Liver (tissue), 9 donors: ENCODE measurements around the gene RARB. TPM values are rescaled to one million over a fixed set of nuclear protein-coding genes. Genes with fewer than 3 reads are reported as not detected.

Experiments
- DNase-seq: peaks from one replicate; pipeline ENCODE4 v3.0.0-alpha.2; 2017; ENCODE audit warnings: low spot score
- H3K27ac ChIP-seq, 2 donors: one replicate each; pipeline ENCODE4 v1.7.0; 2013; ENCODE audit warnings: inconsistent platforms in 2 of 2, low read length in 2 of 2, control low read depth in 1 of 2, low read depth in 1 of 2, mild to moderate bottlenecking in 1 of 2
- H3K27me3 ChIP-seq, 4 donors: one replicate each; pipeline versions ENCODE4 v1.6.1 to v1.7.0; 2013; ENCODE audit warnings: low read length in 3 of 4, inconsistent platforms in 1 of 4, mild to moderate bottlenecking in 1 of 4, moderate library complexity in 1 of 4; ENCODE audit not compliant: control insufficient read depth in 4 of 4, insufficient read depth in 4 of 4
- H3K36me3 ChIP-seq, 4 donors: one replicate each; pipeline versions ENCODE4 v1.6.1 to v1.7.0; 2013; ENCODE audit warnings: low read length in 3 of 4, mild to moderate bottlenecking in 3 of 4, low read depth in 1 of 4, moderate library complexity in 1 of 4; ENCODE audit not compliant: control insufficient read depth in 4 of 4, insufficient read depth in 3 of 4
- H3K4me1 ChIP-seq, 4 donors: one replicate each; pipeline versions ENCODE4 v1.6.1 to v1.7.0; 2013; ENCODE audit warnings: low read length in 3 of 4, mild to moderate bottlenecking in 3 of 4, moderate library complexity in 1 of 4; ENCODE audit not compliant: control insufficient read depth in 4 of 4, insufficient read depth in 4 of 4
- H3K4me3 ChIP-seq, 3 donors: one replicate each; pipeline versions ENCODE4 v1.6.1 to v1.7.0; 2013; ENCODE audit warnings: low read length in 3 of 3, control low read depth in 1 of 3, low read depth in 1 of 3, mild to moderate bottlenecking in 1 of 3
- H3K9ac ChIP-seq, 2 donors: one replicate each; pipeline ENCODE4 v1.7.0; 2013; ENCODE audit warnings: low read length in 2 of 2, mild to moderate bottlenecking in 2 of 2, moderate library complexity in 2 of 2, control low read depth in 1 of 2, low read depth in 1 of 2
- H3K9me3 ChIP-seq, 4 donors: one replicate each; pipeline versions ENCODE4 v1.6.1 to v1.7.0; 2013; ENCODE audit warnings: low read length in 3 of 4; ENCODE audit not compliant: control insufficient read depth in 4 of 4
- EGR1 ChIP-seq, 2 donors: IDR thresholded peaks; 2 replicates each; pipeline ENCODE4 v1.6.1; 2016 to 2018; ENCODE audit warnings: antibody characterized with exemption in 2 of 2, low read depth in 2 of 2
- FOXA1 ChIP-seq: IDR thresholded peaks from 2 replicates; pipeline ENCODE4 v1.6.1; 2016; ENCODE audit warnings: antibody characterized with exemption
- FOXA2 ChIP-seq: IDR thresholded peaks from 2 replicates; pipeline ENCODE4 v1.6.1; 2016; ENCODE audit warnings: antibody characterized with exemption
- GABPA ChIP-seq, 2 donors: IDR thresholded peaks in 1 of 2; conservative IDR thresholded peaks in 1 of 2; 2 replicates each; pipeline ENCODE4 v1.6.1; 2016; ENCODE audit warnings: antibody characterized with exemption in 2 of 2, mild to moderate bottlenecking in 1 of 2, moderate library complexity in 1 of 2
- HNF4A ChIP-seq, 2 donors: conservative IDR thresholded peaks; 2 replicates each; pipeline ENCODE4 v1.6.1; 2016; ENCODE audit warnings: antibody characterized with exemption in 2 of 2, mild to moderate bottlenecking in 2 of 2
- HNF4G ChIP-seq: IDR thresholded peaks from 2 replicates; pipeline ENCODE4 v1.6.1; 2016; ENCODE audit warnings: antibody characterized with exemption
- JUND ChIP-seq, 2 donors: IDR thresholded peaks; 2 replicates each; pipeline ENCODE4 v1.6.1; 2016; ENCODE audit warnings: antibody characterized with exemption in 2 of 2
- MAX ChIP-seq: IDR thresholded peaks from 2 replicates; pipeline ENCODE4 v1.6.1; 2016; ENCODE audit warnings: antibody characterized with exemption
- NR2F2 ChIP-seq: IDR thresholded peaks from 2 replicates; pipeline ENCODE4 v1.6.1; 2016; ENCODE audit warnings: antibody characterized with exemption
- RAD21 ChIP-seq, 2 donors: IDR thresholded peaks; 2 replicates each; pipeline ENCODE4 v1.6.1; 2016; ENCODE audit warnings: antibody characterized with exemption in 2 of 2, mild to moderate bottlenecking in 2 of 2
- RXRA ChIP-seq, 2 donors: IDR thresholded peaks; 2 replicates each; pipeline ENCODE4 v1.6.1; 2017 to 2018; ENCODE audit warnings: antibody characterized with exemption in 2 of 2, mild to moderate bottlenecking in 1 of 2
- SP1 ChIP-seq: IDR thresholded peaks from 2 replicates; pipeline ENCODE4 v1.6.1; 2018; ENCODE audit warnings: antibody characterized with exemption, mild to moderate bottlenecking
- TAF1 ChIP-seq: conservative IDR thresholded peaks from 2 replicates; pipeline ENCODE4 v1.6.1; 2016; ENCODE audit warnings: antibody characterized with exemption, mild to moderate bottlenecking
- YY1 ChIP-seq: IDR thresholded peaks from 2 replicates; pipeline ENCODE4 v1.6.1; 2016; ENCODE audit warnings: antibody characterized with exemption, mild to moderate bottlenecking
- WGBS: extraction: QIAGEN DNeasy Blood & Tissue Kit; methylation state at CpG from one replicate; pipeline ENCODE4 v1.1.7; 2013; 5-methylcytosine and 5-hydroxymethylcytosine counted together
- polyA plus RNA-seq, 2 donors: library from polyadenylated mRNA; stranded (reverse) in 1 of 2; unstranded in 1 of 2; fragments of 200-250 nt in 1 of 2; fragments of >200 nt in 1 of 2; fragmentation: Nextera tagmentation in 1 of 2; extraction: Ambion mirVana in 1 of 2; gene quantifications; one replicate each; pipeline versions ENCODE4 v1.2.1 to v1.2.3, GENCODE V29; 2013 to 2015
- total RNA-seq, 2 donors: library from RNA; depleted of rRNA; stranded (reverse); fragments of >200 nt; gene quantifications; one replicate each; pipeline ENCODE4 v1.2.3, GENCODE V29; 2014
- TF ChIP-seq, protein P1 (sequence below): IDR thresholded peaks from 2 replicates; pipeline ENCODE4 v1.6.1; 2016; ENCODE audit warnings: antibody characterized with exemption
- TF ChIP-seq, protein P2 (sequence below): fragments of 150-350 bp; IDR thresholded peaks from 2 replicates; pipeline ENCODE4 v1.5.1; 2017; ENCODE audit warnings: improper control_type of control experiment, low read depth, low read length; ENCODE audit not compliant: missing input control
- TF ChIP-seq, protein P3 (sequence below): IDR thresholded peaks from 2 replicates; pipeline ENCODE4 v1.6.1; 2016; ENCODE audit warnings: antibody characterized with exemption, mild to moderate bottlenecking
- TF ChIP-seq, protein P4 (sequence below): IDR thresholded peaks from 2 replicates; pipeline ENCODE4 v1.6.1; 2016; ENCODE audit warnings: antibody characterized with exemption
- donor health status: healthy.
- donor health status: healthy.
- donor health status: healthy.
- donor health status: healthy.
- donor health status: healthy.

Gene RARB
- total and polyA plus RNA-seq, 4 donors = 2.1 to 3.3 (median 2.3) TPM

DNA sequence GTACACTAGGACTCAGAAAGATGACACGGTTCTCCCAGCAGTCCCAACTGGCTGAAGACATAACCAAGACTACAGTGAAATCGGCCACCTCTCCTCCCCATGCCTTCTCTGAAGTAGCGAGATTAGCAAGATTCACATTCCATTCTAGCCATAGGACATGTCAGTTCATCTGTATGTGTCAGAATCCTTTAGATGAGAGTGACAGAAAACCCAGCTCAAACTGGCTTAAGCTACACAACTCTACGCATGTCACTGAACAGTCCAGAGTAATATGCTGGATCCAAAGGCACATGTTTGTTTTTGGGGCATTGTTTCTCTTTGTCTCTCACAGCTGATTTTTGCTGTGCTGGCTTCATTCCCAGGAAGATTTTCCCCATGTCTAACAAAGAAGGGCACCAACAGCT is 75.8 kb downstream of the RARB start:
- 87% methylated on average over 4 of the region's 4 CpGs for WGBS
- Histone ChIP-seq H3K27me3 (no peaks in the 10 kb centered on the region), H3K36me3 (peaks cover 0 to 6% (median 0%) of the 10 kb centered on the region in 4 donors), H3K27ac (no peak overlapping the region), H3K9ac (no peak overlapping the region), H3K4me3 (no peak overlapping the region), H3K9me3 (no peaks in the 10 kb centered on the region), H3K4me1 (no peaks in the 10 kb centered on the region)
- no peak for TF ChIP-seq JUND (IDR thresholded peaks at IDR 0.05)
- no peak for TF ChIP-seq HNF4G
- TF ChIP-seq MAX = no peak
- no peak for TF ChIP-seq HNF4A (conservative IDR thresholded peaks at IDR 0.05)
- no peak for TF ChIP-seq TAF1
- TF ChIP-seq, protein P1, sequence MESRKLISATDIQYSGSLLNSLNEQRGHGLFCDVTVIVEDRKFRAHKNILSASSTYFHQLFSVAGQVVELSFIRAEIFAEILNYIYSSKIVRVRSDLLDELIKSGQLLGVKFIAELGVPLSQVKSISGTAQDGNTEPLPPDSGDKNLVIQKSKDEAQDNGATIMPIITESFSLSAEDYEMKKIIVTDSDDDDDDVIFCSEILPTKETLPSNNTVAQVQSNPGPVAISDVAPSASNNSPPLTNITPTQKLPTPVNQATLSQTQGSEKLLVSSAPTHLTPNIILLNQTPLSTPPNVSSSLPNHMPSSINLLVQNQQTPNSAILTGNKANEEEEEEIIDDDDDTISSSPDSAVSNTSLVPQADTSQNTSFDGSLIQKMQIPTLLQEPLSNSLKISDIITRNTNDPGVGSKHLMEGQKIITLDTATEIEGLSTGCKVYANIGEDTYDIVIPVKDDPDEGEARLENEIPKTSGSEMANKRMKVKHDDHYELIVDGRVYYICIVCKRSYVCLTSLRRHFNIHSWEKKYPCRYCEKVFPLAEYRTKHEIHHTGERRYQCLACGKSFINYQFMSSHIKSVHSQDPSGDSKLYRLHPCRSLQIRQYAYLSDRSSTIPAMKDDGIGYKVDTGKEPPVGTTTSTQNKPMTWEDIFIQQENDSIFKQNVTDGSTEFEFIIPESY = no peak
- TF ChIP-seq, protein P2, sequence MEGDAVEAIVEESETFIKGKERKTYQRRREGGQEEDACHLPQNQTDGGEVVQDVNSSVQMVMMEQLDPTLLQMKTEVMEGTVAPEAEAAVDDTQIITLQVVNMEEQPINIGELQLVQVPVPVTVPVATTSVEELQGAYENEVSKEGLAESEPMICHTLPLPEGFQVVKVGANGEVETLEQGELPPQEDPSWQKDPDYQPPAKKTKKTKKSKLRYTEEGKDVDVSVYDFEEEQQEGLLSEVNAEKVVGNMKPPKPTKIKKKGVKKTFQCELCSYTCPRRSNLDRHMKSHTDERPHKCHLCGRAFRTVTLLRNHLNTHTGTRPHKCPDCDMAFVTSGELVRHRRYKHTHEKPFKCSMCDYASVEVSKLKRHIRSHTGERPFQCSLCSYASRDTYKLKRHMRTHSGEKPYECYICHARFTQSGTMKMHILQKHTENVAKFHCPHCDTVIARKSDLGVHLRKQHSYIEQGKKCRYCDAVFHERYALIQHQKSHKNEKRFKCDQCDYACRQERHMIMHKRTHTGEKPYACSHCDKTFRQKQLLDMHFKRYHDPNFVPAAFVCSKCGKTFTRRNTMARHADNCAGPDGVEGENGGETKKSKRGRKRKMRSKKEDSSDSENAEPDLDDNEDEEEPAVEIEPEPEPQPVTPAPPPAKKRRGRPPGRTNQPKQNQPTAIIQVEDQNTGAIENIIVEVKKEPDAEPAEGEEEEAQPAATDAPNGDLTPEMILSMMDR = no peak
- no peak for TF ChIP-seq NR2F2
- TF ChIP-seq RAD21 (IDR thresholded peaks at IDR 0.05) = no peak
- TF ChIP-seq, protein P3, sequence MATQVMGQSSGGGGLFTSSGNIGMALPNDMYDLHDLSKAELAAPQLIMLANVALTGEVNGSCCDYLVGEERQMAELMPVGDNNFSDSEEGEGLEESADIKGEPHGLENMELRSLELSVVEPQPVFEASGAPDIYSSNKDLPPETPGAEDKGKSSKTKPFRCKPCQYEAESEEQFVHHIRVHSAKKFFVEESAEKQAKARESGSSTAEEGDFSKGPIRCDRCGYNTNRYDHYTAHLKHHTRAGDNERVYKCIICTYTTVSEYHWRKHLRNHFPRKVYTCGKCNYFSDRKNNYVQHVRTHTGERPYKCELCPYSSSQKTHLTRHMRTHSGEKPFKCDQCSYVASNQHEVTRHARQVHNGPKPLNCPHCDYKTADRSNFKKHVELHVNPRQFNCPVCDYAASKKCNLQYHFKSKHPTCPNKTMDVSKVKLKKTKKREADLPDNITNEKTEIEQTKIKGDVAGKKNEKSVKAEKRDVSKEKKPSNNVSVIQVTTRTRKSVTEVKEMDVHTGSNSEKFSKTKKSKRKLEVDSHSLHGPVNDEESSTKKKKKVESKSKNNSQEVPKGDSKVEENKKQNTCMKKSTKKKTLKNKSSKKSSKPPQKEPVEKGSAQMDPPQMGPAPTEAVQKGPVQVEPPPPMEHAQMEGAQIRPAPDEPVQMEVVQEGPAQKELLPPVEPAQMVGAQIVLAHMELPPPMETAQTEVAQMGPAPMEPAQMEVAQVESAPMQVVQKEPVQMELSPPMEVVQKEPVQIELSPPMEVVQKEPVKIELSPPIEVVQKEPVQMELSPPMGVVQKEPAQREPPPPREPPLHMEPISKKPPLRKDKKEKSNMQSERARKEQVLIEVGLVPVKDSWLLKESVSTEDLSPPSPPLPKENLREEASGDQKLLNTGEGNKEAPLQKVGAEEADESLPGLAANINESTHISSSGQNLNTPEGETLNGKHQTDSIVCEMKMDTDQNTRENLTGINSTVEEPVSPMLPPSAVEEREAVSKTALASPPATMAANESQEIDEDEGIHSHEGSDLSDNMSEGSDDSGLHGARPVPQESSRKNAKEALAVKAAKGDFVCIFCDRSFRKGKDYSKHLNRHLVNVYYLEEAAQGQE = no peak
- no peak for TF ChIP-seq YY1
- no peak for TF ChIP-seq FOXA2
- TF ChIP-seq, protein P4, sequence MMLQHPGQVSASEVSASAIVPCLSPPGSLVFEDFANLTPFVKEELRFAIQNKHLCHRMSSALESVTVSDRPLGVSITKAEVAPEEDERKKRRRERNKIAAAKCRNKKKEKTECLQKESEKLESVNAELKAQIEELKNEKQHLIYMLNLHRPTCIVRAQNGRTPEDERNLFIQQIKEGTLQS = no peak
- TF ChIP-seq SP1 = no peak
- TF ChIP-seq EGR1 (IDR thresholded peaks at IDR 0.05; ENCODE audit: low read depth in 2 of 2) = no peak
- no peak for TF ChIP-seq RXRA (IDR thresholded peaks at IDR 0.05)
- no peak for TF ChIP-seq FOXA1
- no peak for TF ChIP-seq GABPA (IDR thresholded peaks at IDR 0.05 in 1 of 2, conservative IDR thresholded peaks at IDR 0.05 in 1 of 2)
- DNase-seq = no peak
